ENCODE results near the gene PICALM. TPM values are rescaled to one million over a fixed set of nuclear protein-coding genes. Genes with fewer than 3 reads are reported as not detected.
A peak's percentile ranks its signal among the peaks of the same experiment; 100 is the strongest.

The PICALM gene
- total and polyA plus RNA-seq, 10 of the 15 experiments (the other 5 are each of a cell fraction or from before 2014, with no cell fraction given), result 4.3 to 150 (median 41.8) TPM

DNA sequence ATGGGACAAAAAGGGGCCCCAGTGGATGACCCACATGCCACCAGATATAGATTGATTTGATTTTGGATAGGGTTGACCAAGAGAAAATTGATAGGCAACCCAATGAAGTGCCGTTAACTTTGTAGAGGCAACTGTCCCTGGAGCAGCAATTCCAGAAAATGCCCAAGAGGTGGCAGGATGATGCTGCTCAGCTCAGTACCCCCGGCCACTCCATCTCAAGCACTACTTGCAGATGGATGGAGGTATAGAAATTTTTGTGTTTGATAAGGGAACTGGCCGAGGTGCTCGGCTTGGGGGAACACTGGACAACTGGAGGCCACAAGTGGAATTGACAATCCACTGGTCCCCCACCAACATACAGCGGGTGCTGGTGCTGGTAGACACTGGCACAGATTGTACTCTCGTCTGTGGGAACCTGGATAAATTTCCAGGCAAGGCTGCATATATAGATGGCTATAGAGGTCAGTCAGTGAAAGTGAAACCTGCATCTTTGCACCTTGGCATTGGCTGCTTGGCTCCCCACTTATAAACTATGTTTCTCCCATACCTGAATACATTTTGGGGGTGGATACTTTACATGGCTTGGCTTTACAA, 127.4 kb downstream of the PICALM start:
- ChIA-PET POLR2A (no interaction called here), SMC1A (ENCODE audit: uncharacterized antibody, unreplicated experiment) (interaction anchor here (0.7 to 1.0 kb wide), 2 partner anchors 351 to 766 kb away, joined by 3 to 4 read pairs; no protein-coding TSS in a partner anchor), RAD21 (ENCODE audit: unreplicated experiment) (no interaction called here), CTCF (interaction anchor here (1.2 kb wide), 1 partner anchor 351 kb away, joined by 5 read pairs; no protein-coding TSS in a partner anchor)
- ATAC-seq (peak; percentile 77), FAIRE-seq (no peak), DNase-seq (ENCODE audit: low read depth, low spot score) (no peak)
- no peak overlapping the region for H3K4me2 ChIP-seq (ENCODE audit: control insufficient read depth, insufficient read depth)
- no peak overlapping the region for H3K9ac ChIP-seq (ENCODE audit: control insufficient read depth, insufficient read depth, low read length)
- no peak overlapping the region for H3K27ac ChIP-seq (ENCODE audit: control insufficient read depth, insufficient read depth)
- no peak overlapping the region for H3K4me3 ChIP-seq
- peaks cover 7% of the 10 kb centered on the region; the same call in 2 of the 3 replicates for H3K9me3 ChIP-seq (replicated peaks; ENCODE audit: control insufficient read depth, insufficient read depth, low read length)
- TF ChIP-seq YBX1 (IDR thresholded peaks at IDR 0.05) (no peak), GABPA (IDR thresholded peaks at IDR 0.05; ENCODE audit: low read depth) (no peak), KDM1A (IDR thresholded peaks at IDR 0.05; ENCODE audit: borderline replicate concordance) (no peak), RAD21 (IDR thresholded peaks at IDR 0.05; ENCODE audit: insufficient read depth, low read depth, low read length) (peak; percentile 72), TCF12 (IDR thresholded peaks at IDR 0.05; ENCODE audit: low read depth, low read length) (no peak), SMC3 (IDR thresholded peaks at IDR 0.05; ENCODE audit: borderline replicate concordance, low read length) (peak; percentile 50; the same call in 1 of the 2 replicates)
- TF ChIP-seq, protein P1, sequence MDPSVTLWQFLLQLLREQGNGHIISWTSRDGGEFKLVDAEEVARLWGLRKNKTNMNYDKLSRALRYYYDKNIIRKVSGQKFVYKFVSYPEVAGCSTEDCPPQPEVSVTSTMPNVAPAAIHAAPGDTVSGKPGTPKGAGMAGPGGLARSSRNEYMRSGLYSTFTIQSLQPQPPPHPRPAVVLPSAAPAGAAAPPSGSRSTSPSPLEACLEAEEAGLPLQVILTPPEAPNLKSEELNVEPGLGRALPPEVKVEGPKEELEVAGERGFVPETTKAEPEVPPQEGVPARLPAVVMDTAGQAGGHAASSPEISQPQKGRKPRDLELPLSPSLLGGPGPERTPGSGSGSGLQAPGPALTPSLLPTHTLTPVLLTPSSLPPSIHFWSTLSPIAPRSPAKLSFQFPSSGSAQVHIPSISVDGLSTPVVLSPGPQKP (IDR thresholded peaks at IDR 0.05; ENCODE audit: low read depth, low read length), result no peak
- TF ChIP-seq, protein P2, sequence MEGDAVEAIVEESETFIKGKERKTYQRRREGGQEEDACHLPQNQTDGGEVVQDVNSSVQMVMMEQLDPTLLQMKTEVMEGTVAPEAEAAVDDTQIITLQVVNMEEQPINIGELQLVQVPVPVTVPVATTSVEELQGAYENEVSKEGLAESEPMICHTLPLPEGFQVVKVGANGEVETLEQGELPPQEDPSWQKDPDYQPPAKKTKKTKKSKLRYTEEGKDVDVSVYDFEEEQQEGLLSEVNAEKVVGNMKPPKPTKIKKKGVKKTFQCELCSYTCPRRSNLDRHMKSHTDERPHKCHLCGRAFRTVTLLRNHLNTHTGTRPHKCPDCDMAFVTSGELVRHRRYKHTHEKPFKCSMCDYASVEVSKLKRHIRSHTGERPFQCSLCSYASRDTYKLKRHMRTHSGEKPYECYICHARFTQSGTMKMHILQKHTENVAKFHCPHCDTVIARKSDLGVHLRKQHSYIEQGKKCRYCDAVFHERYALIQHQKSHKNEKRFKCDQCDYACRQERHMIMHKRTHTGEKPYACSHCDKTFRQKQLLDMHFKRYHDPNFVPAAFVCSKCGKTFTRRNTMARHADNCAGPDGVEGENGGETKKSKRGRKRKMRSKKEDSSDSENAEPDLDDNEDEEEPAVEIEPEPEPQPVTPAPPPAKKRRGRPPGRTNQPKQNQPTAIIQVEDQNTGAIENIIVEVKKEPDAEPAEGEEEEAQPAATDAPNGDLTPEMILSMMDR (IDR thresholded peaks at IDR 0.05 in 2 of 3, conservative IDR thresholded peaks at IDR 0.05 in 1 of 3; ENCODE audit: control insufficient read depth in 2 of 3, extremely low read depth in 1 of 3, insufficient read depth in 1 of 3, low read depth in 3 of 3, low read length in 3 of 3), result peak; percentile 51 to 54 (median 52)
- 75% methylated on average over 6 of the region's 6 CpGs for WGBS (ENCODE audit: insufficient coverage, insufficient replicate concordance, low lambda C conversion rate, missing lambda C conversion rate)
- in situ Hi-C loops (cut with MboI), result no loop called here
- no peaks in the 10 kb centered on the region for H3K4me1 ChIP-seq (ENCODE audit: control insufficient read depth, insufficient read depth, low read length)
- H3K79me2 ChIP-seq (ENCODE audit: control insufficient read depth, insufficient read depth, low read length), result no peaks in the 10 kb centered on the region
- H2AFZ ChIP-seq (ENCODE audit: control insufficient read depth, low read depth, low read length), result no peak overlapping the region
- no TSS peak for BruUV-seq (replicated peaks)
- H3K27me3 ChIP-seq (replicated peaks in 1 of 2; ENCODE audit: control insufficient read depth in 2 of 2, insufficient read depth in 2 of 2, low read length in 1 of 2), result no peaks in the 10 kb centered on the region
- H3K36me3 ChIP-seq (ENCODE audit: control insufficient read depth in 2 of 2, insufficient read depth in 2 of 2, low read length in 1 of 2), result no peaks in the 10 kb centered on the region; a peak in 1 of 4 replicates
- intact Hi-C loops (cut with micrococcal nuclease; ENCODE audit: unreplicated experiment), result loop anchor here (5.0 to 10.0 kb wide), 3 partner anchors 347 to 476 kb away; no protein-coding TSS in a partner anchor
- H4K20me1 ChIP-seq (ENCODE audit: control insufficient read depth, insufficient read depth), result no peaks in the 10 kb centered on the region

All from GM12878 (cell line).